OCI-LY3 (cell line): ENCODE results near the gene TMCC1.

Experiments
- H2AFZ ChIP-seq: fragments of 200-600, 300-600 bp; shearing (Covaris generic); 2 replicates; pipeline ENCODE4 v1.6.0; 2014; ENCODE audit warnings: antibody characterized with exemption, low read depth, low read length
- H3K27ac ChIP-seq: fragments of 200-600, 300-600 bp; sonication (generic); 2 replicates; pipeline ENCODE4 v1.5.1; 2014; ENCODE audit warnings: mild to moderate bottlenecking, low read length, moderate library complexity, mixed read lengths
- H3K27me3 ChIP-seq: fragments of 200-600, 300-600 bp; sonication (generic); 2 replicates; pipeline ENCODE4 v1.6.1; 2014; ENCODE audit warnings: low read depth, low read length, mixed read lengths
- H3K36me3 ChIP-seq: fragments of 200-600, 300-600 bp; sonication (generic); replicated peaks from 2 replicates; pipeline ENCODE3; 2014; ENCODE audit warnings: low read depth, low read length, mixed read lengths
- H3K4me1 ChIP-seq: fragments of 300-600, 200-600 bp; sonication (generic); 2 replicates; pipeline ENCODE4 v1.6.1; 2014; ENCODE audit warnings: low read length, mixed read lengths
- H3K4me2 ChIP-seq: fragments of 200-600, 300-600 bp; sonication (generic); 2 replicates; pipeline ENCODE4 v1.6.1; 2014; ENCODE audit warnings: low read length, mixed read lengths
- H3K4me3 ChIP-seq: fragments of 300-600, 200-600 bp; sonication (generic); 2 replicates; pipeline ENCODE4 v1.5.1; 2014; ENCODE audit warnings: antibody characterized with exemption, mild to moderate bottlenecking, low read length, moderate library complexity
- H3K79me2 ChIP-seq: fragments of 300-600, 200-600 bp; shearing (Covaris generic); 2 replicates; pipeline ENCODE4 v1.6.1; 2014; ENCODE audit warnings: mild to moderate bottlenecking, low read length, mixed read lengths
- H3K9ac ChIP-seq: fragments of 300-600, 200-600 bp; shearing (Covaris generic); 2 replicates; pipeline ENCODE4 v1.6.0; 2014; ENCODE audit warnings: mild to moderate bottlenecking, low read length, moderate library complexity
- H3K9me3 ChIP-seq: fragments of 200-600, 300-600 bp; shearing (Covaris generic); 2 replicates; pipeline ENCODE4 v1.6.1; 2014; ENCODE audit warnings: low read length, mixed read lengths; ENCODE audit not compliant: insufficient read depth
- H4K20me1 ChIP-seq: fragments of 200-600, 300-600 bp; sonication (generic); 2 replicates; pipeline ENCODE4 v1.6.1; 2016; ENCODE audit warnings: low read length, mixed read lengths; ENCODE audit not compliant: insufficient read depth
- EZH2phosphoT487 ChIP-seq: fragments of 200-600 bp; shearing (Covaris generic); IDR thresholded peaks from 2 replicates; pipeline ENCODE4 v1.6.1; 2018; ENCODE audit warnings: antibody characterized with exemption, mixed run types, low read depth
- TF ChIP-seq, protein P1 (sequence below): fragments of 200-600, 300-600 bp; sonication (generic); IDR thresholded peaks from 2 replicates; pipeline ENCODE4 v1.5.1; 2014; ENCODE audit warnings: antibody characterized with exemption, low read length, low read depth

TMCC1 gene

GRCh38 chr3:129638481-129638880 lies 255.0 kb downstream of the TMCC1 start:
- H2AFZ ChIP-seq, result no peak overlapping the region
- no peaks in the 10 kb centered on the region for H3K79me2 ChIP-seq
- no peak overlapping the region for H3K4me3 ChIP-seq
- H3K4me1 ChIP-seq, result peaks cover 5% of the 10 kb centered on the region; the same call in 1 of the 2 replicates
- TF ChIP-seq EZH2phosphoT487, result no peak
- TF ChIP-seq, protein P1, sequence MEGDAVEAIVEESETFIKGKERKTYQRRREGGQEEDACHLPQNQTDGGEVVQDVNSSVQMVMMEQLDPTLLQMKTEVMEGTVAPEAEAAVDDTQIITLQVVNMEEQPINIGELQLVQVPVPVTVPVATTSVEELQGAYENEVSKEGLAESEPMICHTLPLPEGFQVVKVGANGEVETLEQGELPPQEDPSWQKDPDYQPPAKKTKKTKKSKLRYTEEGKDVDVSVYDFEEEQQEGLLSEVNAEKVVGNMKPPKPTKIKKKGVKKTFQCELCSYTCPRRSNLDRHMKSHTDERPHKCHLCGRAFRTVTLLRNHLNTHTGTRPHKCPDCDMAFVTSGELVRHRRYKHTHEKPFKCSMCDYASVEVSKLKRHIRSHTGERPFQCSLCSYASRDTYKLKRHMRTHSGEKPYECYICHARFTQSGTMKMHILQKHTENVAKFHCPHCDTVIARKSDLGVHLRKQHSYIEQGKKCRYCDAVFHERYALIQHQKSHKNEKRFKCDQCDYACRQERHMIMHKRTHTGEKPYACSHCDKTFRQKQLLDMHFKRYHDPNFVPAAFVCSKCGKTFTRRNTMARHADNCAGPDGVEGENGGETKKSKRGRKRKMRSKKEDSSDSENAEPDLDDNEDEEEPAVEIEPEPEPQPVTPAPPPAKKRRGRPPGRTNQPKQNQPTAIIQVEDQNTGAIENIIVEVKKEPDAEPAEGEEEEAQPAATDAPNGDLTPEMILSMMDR, result no peak
- H3K27me3 ChIP-seq, result 0 out of 2 replicates have a peak, but pooled peaks cover 3% of the 10 kb centered on the region
- H3K4me2 ChIP-seq, result no peak overlapping the region
- no peaks in the 10 kb centered on the region for H3K36me3 ChIP-seq
- no peak overlapping the region for H3K9ac ChIP-seq
- H3K27ac ChIP-seq, result no peak overlapping the region
- no peaks in the 10 kb centered on the region for H4K20me1 ChIP-seq
- no peaks in the 10 kb centered on the region for H3K9me3 ChIP-seq

DNA sequence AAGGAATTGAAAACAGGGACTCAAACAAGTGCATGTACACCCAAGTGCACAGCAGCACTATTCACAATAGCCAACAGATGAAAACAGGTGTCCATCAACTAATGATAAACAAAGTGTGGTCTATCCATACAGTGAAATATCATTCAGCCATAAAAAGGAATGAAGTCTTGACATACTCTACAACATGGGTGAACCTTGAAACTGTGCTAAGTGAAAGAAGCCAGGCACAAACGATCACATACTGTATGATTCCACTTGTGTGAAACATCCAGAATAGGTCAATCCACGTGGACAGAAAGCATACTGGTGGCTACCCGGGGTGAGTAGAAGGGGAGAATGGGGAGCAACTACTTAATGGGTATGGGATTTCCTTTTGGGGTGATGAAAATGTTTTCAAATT lies 257.4 kb downstream of the TMCC1 start:
- no peak overlapping the region for H3K4me2 ChIP-seq
- no peak overlapping the region for H3K4me3 ChIP-seq
- no peak overlapping the region for H3K9ac ChIP-seq
- no peak overlapping the region for H3K27ac ChIP-seq
- no peaks in the 10 kb centered on the region for H4K20me1 ChIP-seq
- H2AFZ ChIP-seq, result no peak overlapping the region
- TF ChIP-seq, protein P1, result no peak
- TF ChIP-seq EZH2phosphoT487, result no peak
- H3K4me1 ChIP-seq, result peaks cover 5% of the 10 kb centered on the region; the same call in 1 of the 2 replicates
- 0 out of 2 replicates have a peak, but pooled peaks cover 3% of the 10 kb centered on the region for H3K27me3 ChIP-seq
- no peaks in the 10 kb centered on the region for H3K9me3 ChIP-seq
- no peaks in the 10 kb centered on the region for H3K79me2 ChIP-seq
- H3K36me3 ChIP-seq, result no peaks in the 10 kb centered on the region

- Histone ChIP-seq H3K79me2 (no peaks in the 10 kb centered on the region), H3K36me3 (no peaks in the 10 kb centered on the region), H3K4me1 (peaks cover 5% of the 10 kb centered on the region; the same call in 1 of the 2 replicates), H2AFZ (no peak overlapping the region), H3K4me3 (no peak overlapping the region), H3K9me3 (no peaks in the 10 kb centered on the region), H3K27ac (no peak overlapping the region), H4K20me1 (no peaks in the 10 kb centered on the region), H3K27me3 (0 out of 2 replicates have a peak, but pooled peaks cover 3% of the 10 kb centered on the region), H3K4me2 (no peak overlapping the region), H3K9ac (no peak overlapping the region)
- TF ChIP-seq, protein P1, result no peak
- no peak for TF ChIP-seq EZH2phosphoT487
These were observed 257.9 kb downstream of the TMCC1 start for GRCh38 chr3:129635656-129636055.

DNA sequence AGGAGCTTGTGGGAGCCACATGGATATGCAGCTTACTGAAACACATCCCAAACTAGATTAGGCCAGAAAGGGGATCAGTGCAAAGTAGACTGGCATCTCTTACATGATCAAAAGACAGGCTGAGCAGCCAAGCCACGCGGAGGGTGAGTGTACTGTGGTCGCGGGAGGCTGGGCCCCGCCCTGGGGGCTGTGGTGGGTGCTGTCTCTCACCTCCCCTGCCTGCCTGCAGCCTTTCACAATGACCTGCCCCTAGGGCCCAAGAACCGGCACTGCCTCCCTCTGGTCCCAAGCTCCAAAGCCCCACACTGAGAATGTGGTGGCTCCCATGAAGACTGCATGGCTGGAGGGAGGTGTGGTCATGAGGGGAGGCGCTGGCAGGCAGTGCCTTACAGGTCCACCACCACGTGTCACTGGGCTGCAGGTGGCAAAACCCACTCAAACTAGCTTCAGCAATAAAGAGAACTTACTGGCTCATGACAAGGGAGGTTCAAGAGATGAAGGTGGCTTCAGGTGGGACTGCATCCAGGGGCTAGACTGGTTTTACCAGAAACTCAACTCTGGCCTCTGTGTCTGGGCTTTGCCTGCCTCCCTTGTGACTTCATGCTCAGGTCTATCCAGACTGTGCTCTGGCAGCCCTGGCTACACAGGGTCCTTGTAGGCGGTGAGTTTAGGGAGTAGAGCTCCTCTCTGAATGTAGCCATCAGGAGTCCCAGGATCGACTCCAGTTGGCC lies 259.6 kb downstream of the TMCC1 start:
- no peaks in the 10 kb centered on the region for H3K9me3 ChIP-seq
- no peak overlapping the region for H2AFZ ChIP-seq
- TF ChIP-seq EZH2phosphoT487, result no peak
- TF ChIP-seq, protein P1, result no peak
- H3K9ac ChIP-seq, result no peak overlapping the region
- no peak overlapping the region for H3K4me2 ChIP-seq
- no peaks in the 10 kb centered on the region for H4K20me1 ChIP-seq
- no peak overlapping the region for H3K4me3 ChIP-seq
- H3K36me3 ChIP-seq, result no peaks in the 10 kb centered on the region
- no peak overlapping the region for H3K27ac ChIP-seq
- 0 out of 2 replicates have a peak, but pooled peaks cover 3% of the 10 kb centered on the region for H3K27me3 ChIP-seq
- peaks cover 5% of the 10 kb centered on the region; the same call in 1 of the 2 replicates for H3K4me1 ChIP-seq
- no peaks in the 10 kb centered on the region for H3K79me2 ChIP-seq
